H1 (cell line): Measurements from ENCODE around the gene PLAC1.
A peak's percentile ranks its signal among the peaks of the same experiment; 100 is the strongest.

ENCODE experiments used
- ATF3 ChIP-seq: IDR thresholded peaks from 2 replicates; pipeline ENCODE4 v1.6.1; 2011; ENCODE audit warnings: low read depth, mild to moderate bottlenecking, low read length; ENCODE audit not compliant: insufficient read depth
- CBX5 ChIP-seq: fragments of 300-800, 300-1000 bp; sonication (generic); IDR thresholded peaks from 2 replicates; pipeline ENCODE4 v1.7.1; 2016; ENCODE audit warnings: antibody characterized with exemption, low read length, low read depth
- CTCF ChIP-seq, 3 experiments: IDR thresholded peaks; 1 replicate in 2 of 3; 2 replicates in 1 of 3; pipeline versions ENCODE4 v1.5.1 to v1.6.1; 2011; ENCODE audit warnings: low read length in 3 of 3, mild to moderate bottlenecking in 3 of 3, inconsistent platforms in 2 of 3, low read depth in 1 of 3, moderate library complexity in 1 of 3; ENCODE audit not compliant: insufficient read depth in 1 of 3; ENCODE audit errors: control extremely low read depth in 1 of 3
- EZH2 ChIP-seq: fragments of 200-600 bp; sonication (generic); IDR thresholded peaks from 2 replicates; pipeline ENCODE4 v1.7.1; 2012; ENCODE audit warnings: low read depth, mild to moderate bottlenecking, moderate library complexity, low read length, inconsistent platforms; ENCODE audit not compliant: severe bottlenecking
- GABPA ChIP-seq: IDR thresholded peaks from 2 replicates; pipeline ENCODE4 v1.6.1; 2011; ENCODE audit warnings: mild to moderate bottlenecking, low read length, moderate library complexity, borderline replicate concordance; ENCODE audit not compliant: insufficient read depth
- HDAC2 ChIP-seq, 2 experiments: fragments of 300-600 bp in 1 of 2; sonication (generic) in 1 of 2; IDR thresholded peaks; 2 replicates each; pipeline ENCODE4 v1.6.1; 2011 to 2012; ENCODE audit warnings: low read depth in 2 of 2, low read length in 2 of 2, mild to moderate bottlenecking in 2 of 2, moderate library complexity in 2 of 2, borderline replicate concordance in 1 of 2, inconsistent platforms in 1 of 2
- JUN ChIP-seq: IDR thresholded peaks from 2 replicates; pipeline ENCODE4 v1.6.1; 2011; ENCODE audit warnings: low read depth, mild to moderate bottlenecking, improper control_type of control experiment, low read length
- MAFK ChIP-seq: IDR thresholded peaks from 2 replicates; pipeline ENCODE4 v1.6.1; 2012; ENCODE audit warnings: low read depth, mild to moderate bottlenecking, improper control_type of control experiment, low read length
- POLR2A ChIP-seq, 2 experiments: IDR thresholded peaks; 1 replicate in 1 of 2; 2 replicates in 1 of 2; pipeline ENCODE4 v1.6.1; 2011; ENCODE audit warnings: low read depth in 2 of 2, low read length in 2 of 2, mild to moderate bottlenecking in 2 of 2; ENCODE audit errors: control extremely low read depth in 1 of 2
- POLR2AphosphoS5 ChIP-seq: IDR thresholded peaks from 2 replicates; pipeline ENCODE4 v1.6.1; 2011; ENCODE audit warnings: low read depth, low read length

- TF ChIP-seq POLR2A (IDR thresholded peaks at IDR 0.05; ENCODE audit: control extremely low read depth in 1 of 2, low read depth in 2 of 2, low read length in 2 of 2) (no peak), CTCF (IDR thresholded peaks at IDR 0.05; ENCODE audit: control extremely low read depth in 1 of 3, insufficient read depth in 1 of 3, low read depth in 1 of 3, low read length in 3 of 3) (no peak), GABPA (no peak), MAFK (no peak), ATF3 (no peak), EZH2 (peak; percentile 20), CBX5 (no peak), HDAC2 (IDR thresholded peaks at IDR 0.05; ENCODE audit: borderline replicate concordance in 1 of 2, low read depth in 2 of 2, low read length in 2 of 2) (no peak), POLR2AphosphoS5 (no peak), JUN (no peak)
Measured at GRCh38 chrX:134545510-134545909, 112.8 kb downstream of the PLAC1 start.
